NCI-H1417 (cell line): ENCODE results near the gene KCNH1.

ENCODE experiments used
- DNase-seq, 3 experiments: peaks; one replicate each; lab custom pipeline; 2025; lab: John Stamatoyannopoulos, UW

The KCNH1 gene

DNA sequence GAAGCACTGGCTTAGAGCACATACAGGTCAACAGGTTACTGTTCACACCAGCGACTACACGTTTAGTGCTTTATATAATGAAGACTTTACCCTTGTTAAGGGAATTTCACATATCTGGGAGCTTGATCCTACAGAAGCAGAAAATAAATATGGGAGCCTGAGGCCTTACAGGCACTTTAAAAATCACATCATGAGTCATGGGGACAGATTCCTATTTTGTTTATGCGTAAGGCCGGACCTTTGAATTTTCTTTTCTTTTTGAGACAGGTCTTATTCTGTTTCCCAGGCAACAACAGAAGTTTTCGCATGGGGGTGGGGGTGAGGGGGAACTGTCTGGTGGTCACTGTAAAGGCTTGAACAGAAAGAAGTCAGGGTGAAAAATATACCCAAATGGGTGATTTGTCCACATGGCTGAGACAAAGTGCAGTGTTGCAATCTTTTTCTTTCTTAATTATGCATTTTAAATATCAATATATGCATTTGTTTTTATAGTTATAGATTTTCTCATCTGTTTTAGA is 276.7 kb downstream of the KCNH1 start:
- no peak for DNase-seq

DNA sequence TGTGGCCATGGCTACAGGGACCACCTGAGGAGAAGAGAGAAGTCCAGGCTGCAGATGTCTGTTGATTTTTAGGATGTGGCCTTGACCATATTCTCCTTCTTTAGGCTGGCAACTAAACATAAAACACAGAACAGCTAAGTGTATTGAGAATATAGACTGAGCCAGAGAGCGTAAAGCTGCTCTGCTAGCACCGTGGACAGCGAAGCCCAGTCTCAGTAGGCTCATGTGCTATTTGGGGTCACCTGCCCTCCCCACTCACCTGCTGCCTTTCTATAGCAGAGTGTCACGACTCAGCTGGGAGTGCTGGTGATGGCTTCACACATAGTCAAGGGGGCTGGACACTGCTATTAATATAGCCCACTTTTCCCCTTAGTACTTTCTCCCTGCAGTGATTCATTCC is 278.5 kb downstream of the KCNH1 start:
- DNase-seq = peak in 2 of 3 experiments; percentile 52 to 72

GRCh38 chr1:210853276-210853675 is 280.7 kb downstream of the KCNH1 start:
- no peak for DNase-seq

- no peak for DNase-seq
Observed at GRCh38 chr1:210850556-210850955, 283.4 kb downstream of the KCNH1 start.

- no peak for DNase-seq
Observed at GRCh38 chr1:210848474-210848873, 285.5 kb downstream of the KCNH1 start.

- DNase-seq = no peak
Observed at GRCh38 chr1:210841926-210842625, 291.9 kb downstream of the KCNH1 start.

- peak; percentile 31 to 78 (median 60) for DNase-seq
Observed at GRCh38 chr1:210830034-210831028, 303.6 kb downstream of the KCNH1 start.

- DNase-seq = no peak
Observed at GRCh38 chr1:210828996-210829596, 304.9 kb downstream of the KCNH1 start.

GRCh38 chr1:210827481-210827880 is 306.5 kb downstream of the KCNH1 start:
- no peak for DNase-seq

DNA sequence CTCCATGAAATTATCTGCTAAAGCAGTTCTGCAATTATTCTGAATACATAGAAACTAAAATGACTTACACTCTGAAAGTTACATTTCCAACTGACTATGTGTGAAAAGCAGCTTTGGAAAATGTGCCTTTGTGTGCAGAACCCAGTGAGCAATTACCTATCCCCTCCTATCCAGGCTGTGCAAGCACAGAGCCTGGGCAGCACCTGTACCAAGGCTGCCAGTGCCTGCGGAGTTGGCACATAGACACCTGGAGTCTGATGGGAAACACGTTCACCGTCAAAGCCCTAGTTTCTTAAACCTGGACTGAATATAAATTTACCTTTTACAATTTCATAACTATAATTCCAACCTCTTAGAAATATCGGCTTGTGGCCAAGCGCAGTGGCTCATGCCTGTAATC is 307.3 kb downstream of the KCNH1 start:
- no peak for DNase-seq

GRCh38 chr1:210822932-210823331 is 311.0 kb downstream of the KCNH1 start:
- no peak for DNase-seq

DNA sequence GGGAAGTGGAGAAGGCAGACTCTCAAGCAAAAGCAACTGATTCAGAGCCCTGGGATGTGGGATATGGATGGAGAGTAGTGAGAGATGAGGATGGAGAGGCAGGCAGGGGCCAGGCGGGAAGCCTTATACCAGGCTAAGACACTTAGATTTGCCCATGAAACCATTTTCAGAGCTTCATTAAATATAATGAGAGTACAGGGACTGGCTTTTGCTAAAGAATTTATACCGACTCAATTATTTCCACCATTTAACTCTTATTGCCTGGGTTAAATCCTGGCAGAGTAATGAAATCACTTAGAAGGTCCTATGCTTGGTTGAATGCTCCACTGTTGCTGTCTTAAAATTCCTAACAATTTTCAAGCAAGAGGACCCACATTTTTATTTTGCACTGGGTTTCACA is 311.7 kb downstream of the KCNH1 start:
- no peak for DNase-seq

GRCh38 chr1:210821615-210822014 is 312.3 kb downstream of the KCNH1 start:
- DNase-seq = no peak

DNA sequence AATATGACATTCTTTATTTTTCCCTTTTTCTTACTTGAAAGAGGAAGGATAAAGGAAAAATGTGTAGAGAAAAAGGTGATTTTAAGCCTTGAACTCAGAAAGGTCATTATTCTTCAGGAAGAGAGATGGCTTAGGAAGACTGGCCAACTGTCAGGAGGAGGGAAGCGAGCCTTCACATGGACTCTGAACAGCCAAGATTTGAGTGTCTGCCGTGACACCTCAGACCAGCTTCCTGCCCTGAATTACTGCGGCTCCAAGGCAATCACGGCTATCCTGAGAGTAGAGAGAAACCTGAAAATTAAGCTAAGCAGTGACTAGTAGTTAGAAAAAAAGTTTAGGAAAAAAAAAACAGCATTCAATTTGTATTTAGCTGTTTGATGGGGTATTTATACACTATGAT is 314.7 kb downstream of the KCNH1 start:
- DNase-seq = no peak

- no peak for DNase-seq
Observed at GRCh38 chr1:210817385-210818275, 316.3 kb downstream of the KCNH1 start.

- peak in 2 of 3 experiments; percentile 21 to 66 for DNase-seq
Observed at GRCh38 chr1:210815641-210816550, 318.1 kb downstream of the KCNH1 start.

GRCh38 chr1:210814382-210815123 is 319.4 kb downstream of the KCNH1 start:
- no peak for DNase-seq

GRCh38 chr1:210801501-210801900 is 332.4 kb downstream of the KCNH1 start:
- peak in 1 of 3 experiments; percentile 5 for DNase-seq

- DNase-seq = no peak
Observed at GRCh38 chr1:210800756-210801155, 333.2 kb downstream of the KCNH1 start.
